ENCODE results near the gene SNRNP25.

SNRNP25 gene

DNA sequence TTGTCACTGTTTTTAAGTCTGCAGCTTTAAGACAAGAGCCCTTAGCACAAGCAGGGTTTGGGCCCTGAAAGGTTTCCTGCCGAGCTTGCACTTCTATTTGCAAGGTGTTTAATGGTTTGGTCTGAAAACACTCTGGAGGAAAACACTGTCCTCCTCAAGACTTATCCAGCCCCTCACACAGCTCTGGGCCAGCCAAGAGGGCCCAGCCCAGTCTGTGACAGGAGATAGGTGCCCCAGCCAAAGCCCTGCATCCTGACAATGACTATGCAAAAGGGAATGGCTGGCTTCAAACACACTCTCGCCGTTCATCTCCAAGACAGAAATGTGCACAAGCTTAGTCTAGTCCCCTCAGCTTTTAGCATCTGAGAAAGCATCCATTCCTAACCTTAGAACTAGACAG is 51.3 kb downstream of the SNRNP25 start:
- no peak for DNase-seq

DNA sequence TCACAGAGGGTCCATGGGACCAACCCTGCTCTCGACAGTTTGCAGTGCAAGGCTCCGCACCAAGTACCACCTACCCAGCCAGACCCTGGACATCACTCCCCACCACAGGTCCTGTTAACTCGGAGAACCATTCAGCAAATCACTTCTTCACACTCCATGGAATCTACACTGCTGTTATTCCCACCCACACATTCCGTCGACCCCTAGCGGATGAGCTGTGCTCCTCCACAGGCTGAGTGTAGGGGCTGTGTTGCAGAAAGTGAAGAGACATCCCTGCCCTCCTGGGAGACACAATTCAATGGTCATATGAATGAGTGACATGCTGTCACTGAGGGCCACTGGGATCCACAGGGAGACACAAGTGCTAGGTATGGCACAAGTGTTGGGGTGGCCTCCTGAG is 51.9 kb downstream of the SNRNP25 start:
- no peak for DNase-seq

DNA sequence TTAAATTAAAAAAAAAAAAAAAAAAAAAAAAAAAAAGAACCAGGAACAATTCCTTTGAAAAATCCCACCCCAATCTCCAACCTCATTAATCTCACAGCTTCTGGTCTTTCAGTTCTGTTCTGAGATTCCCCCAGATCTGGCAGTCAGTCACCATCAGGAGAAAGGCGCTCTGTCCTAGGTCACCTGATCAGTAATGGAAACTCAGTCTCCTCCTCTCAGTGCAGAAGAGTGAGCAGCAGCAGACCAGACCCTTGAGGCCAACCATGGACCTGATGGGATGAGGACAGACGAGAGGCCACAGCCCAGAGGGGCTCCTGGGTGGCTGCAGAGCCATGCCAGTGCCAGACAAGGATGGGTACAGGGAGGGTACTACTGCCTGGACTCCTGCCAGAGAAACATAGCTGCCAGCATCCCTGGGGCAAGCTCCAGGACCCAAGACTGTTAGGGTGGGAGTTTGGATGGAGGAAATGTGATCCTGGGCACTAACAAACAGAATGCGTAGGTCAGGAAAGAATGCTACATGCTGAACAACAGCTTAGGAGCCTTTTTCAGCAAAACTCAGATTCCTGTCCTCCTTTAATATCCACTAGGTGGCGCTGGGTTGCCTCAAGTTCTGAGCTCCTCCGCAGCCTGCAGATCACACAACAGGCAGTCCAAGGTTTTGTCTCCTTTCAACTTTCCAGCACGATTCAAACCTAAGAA is 53.1 kb downstream of the SNRNP25 start:
- DNase-seq, result peak; percentile 57

Measured in stimulated activated CD4-positive, alpha-beta T cell treated with anti-CD3 and anti-CD28 coated beads, Interleukin-15, amount 100 ng/mL, for 24 hours (primary cell).